KBM-7 (cell line): ENCODE results near the gene CASP9.

Source experiments
- DNase-seq: peaks from one replicate; pipeline ENCODE4 v3.0.0-alpha.2; 2015
- in situ Hi-C: fragments of 300-500 bp; cut with MboI; formaldehyde crosslinking; loops from 2 replicates; pipeline ENCODE4 v1.14.3; 2020; ENCODE audit warnings: low sequenced_read_pairs, low pct_unique_long_range_greater_than_20kb, mixed read lengths

Gene CASP9

DNA sequence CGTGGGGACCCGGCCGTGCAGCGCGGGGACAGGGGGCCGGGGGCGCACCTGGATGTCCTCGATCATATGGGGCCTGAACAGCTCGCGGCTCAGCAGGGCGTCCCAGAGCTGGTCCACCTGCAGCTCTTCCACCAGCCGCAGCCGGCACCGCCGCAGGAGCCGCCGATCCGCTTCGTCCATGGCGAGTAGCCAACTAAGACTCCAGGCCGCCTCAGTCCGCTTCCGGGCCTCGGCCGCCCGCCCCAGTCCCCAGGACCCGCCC lies at the start of gene CASP9:
Gene CASP9, minus strand, starts transcription at position 195 of the 262 bp plus-strand sequence. Its CDS starts 15 bp downstream, at position 180.
- in situ Hi-C loops = no loop called here

DNA sequence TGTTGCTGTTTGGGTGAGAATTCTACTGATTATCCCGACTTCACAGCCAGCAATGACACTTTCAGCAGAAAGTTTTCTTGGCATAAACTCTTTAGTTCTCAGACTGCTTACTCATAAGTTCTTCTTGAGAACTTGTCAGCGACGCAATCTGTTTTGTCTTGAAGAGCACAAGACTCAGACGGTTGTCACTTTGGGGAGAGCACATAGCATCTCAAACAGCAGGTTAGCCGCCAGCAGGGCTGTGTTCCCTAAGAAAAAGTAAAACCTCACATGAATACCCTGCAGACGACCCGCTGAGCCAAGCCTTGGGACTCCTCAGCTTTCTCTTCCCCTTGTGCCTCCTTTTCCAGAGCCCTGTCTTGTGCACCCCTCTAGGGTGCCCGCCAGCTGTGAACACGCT lies 49.5 kb upstream of the CASP9 start:
- no peak for DNase-seq
- in situ Hi-C loops = no loop called here

More for the DNA sequence above, at the start of gene CASP9:
- DNase-seq = no peak

DNA sequence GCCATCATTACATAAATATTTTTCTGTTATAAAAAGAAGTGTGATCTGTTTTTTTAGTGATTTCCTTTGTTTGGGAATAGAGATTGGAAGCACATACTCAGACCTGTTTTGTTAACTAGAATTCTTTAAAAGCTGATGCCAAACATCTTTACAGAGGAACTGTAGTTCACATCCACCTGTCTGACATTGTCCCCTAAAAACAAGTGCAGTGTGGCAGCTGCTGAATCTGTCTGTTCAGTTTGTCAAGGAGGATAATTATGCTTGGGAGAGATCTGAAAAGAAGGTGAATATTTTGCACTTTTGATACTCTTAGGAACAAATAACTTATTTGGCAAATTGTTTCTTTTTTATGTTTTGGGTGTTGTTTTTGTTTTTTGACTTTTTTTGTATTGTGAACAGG lies 47.3 kb upstream of the CASP9 start:
- no peak for DNase-seq
- in situ Hi-C loops = no loop called here

DNA sequence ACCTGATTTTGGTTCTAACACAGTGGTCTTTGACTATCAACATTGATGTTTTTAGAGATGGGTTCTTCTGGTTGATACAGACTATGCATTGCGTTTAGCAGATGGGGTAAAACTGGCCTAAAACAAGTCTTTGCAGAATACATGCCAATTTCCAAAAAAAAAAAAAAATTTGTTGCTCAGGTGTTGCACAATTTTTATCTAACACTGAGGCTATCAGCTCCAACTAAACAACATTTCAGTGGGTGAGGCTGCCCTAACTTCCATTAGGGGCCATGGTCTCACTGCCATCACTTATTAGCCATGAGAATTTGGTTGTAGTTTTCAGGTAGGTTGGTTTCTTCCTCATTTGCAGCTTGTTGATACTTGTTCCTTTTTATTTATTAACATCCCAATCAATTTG lies 46.8 kb upstream of the CASP9 start:
- in situ Hi-C loops = no loop called here
- no peak for DNase-seq

DNA sequence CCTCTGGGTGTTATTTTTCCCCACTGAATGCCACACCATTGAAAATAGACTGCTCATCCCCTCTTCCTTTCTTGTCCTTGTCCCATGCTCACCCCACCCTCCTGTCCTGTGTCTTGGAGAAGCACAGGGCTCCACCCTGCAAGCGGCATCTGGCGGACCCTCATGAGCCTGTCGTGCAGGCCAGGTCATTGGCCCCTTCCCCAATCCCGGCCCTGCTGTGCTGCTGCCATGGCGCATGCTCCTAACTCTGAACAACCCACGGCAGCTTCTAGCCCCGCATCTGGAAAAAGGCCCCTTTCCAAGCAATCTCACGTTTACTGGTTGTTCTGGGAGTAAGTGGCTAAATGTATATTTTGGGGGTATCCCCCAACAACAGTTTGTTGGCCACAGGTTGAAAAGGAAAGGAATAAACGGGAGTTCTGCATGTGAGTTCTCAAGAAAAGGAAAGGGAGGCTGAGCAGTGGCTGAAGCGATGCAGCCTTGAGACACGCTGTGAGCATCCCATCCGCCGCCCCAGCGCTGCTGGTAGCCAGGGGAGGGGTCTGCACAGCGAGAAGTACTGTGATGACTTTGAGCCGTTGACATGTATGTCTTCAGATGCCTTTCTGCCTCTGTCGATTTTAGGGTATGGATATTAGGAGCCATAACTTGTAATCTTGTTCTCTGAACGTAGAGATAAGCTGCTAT lies 44.5 kb upstream of the CASP9 start:
- in situ Hi-C loops = no loop called here
- DNase-seq = no peak

DNA sequence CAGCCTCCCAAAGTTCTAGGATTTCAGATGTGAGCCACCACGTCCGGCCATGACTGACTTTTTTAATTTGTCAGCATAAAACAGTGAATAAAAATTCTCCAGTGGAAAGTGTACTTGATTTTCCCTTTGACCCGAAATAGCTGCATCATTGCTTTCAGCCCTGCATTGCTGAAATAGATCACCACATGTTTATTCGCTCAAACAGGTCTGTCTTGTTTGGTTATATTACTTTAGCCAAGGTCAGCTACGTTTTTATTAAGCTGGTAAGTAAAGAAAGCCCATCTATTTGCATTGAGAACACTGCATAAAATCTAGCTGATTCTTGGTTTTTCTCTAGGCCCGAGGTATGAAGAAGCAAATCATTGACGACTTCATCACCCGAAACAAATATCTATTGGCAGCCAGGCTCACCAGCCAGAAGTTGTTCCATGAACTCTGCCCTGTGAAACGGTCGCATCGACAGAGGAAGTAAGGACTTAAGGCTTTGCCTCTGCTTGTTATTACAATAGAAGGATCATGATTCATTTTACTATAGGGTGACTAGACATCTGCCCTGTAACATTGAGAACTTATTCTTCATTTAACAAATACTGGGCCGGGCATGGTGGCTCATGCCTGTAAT lies 35.3 kb upstream of the CASP9 start:
- in situ Hi-C loops = no loop called here
- no peak for DNase-seq

DNA sequence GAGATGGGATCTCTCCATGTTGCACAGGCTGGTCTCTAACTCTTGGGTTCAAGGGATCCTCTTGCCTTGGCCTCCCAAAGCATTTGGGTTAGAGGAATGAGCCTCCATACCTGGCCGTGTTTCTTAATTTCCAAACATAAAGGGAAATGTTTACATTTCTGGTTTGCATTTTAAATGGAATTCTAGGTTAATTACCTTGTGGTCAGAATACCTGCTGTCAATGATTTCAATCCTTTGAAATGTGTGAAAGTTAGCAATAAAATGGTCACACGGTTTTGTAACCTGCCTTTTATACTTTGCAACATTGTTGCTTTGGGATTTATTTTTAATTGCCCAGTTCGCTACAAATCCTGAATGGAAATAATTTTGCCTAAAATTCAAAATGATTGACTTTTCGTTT lies 34.5 kb upstream of the CASP9 start:
- in situ Hi-C loops = no loop called here
- no peak for DNase-seq

DNA sequence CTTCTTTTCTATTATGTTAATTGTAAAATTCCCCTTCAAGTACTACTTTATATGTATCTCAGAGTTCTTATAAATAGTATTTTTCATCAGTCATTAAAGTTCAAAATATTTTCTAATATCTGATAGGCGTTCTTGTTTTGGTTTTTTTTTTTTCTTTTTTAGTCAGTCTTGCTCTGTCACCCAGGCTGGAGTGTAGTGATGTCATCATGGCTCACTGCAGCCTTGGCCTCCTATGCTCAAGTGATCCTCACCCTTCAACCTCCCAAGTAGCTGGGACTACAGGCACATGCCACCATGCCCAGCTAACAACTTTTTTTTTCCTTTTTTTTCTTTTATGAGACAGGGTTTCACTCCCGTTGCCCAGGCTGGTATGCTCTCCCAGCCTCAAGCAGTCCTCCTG lies 33.6 kb upstream of the CASP9 start:
- in situ Hi-C loops = no loop called here
- no peak for DNase-seq

DNA sequence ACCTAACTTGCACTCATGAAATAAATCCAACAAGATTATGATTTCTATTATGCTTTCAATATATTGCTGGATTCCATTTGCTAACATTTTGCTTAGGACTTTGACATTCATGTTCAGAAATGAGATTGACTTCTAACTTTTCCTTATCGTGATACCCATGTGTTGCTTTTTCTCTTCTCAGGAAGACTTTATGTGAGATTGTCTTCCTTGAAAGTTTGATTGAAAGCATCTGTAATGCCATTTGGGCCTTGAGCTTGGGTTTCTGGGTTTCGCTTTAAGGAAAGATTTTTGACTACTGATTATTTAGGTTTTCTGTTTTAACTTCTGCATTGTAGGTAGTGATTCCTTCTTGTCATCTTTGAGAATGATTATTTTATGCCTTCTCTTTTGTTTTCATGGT lies 33.0 kb upstream of the CASP9 start:
- no peak for DNase-seq
- in situ Hi-C loops = no loop called here

DNA sequence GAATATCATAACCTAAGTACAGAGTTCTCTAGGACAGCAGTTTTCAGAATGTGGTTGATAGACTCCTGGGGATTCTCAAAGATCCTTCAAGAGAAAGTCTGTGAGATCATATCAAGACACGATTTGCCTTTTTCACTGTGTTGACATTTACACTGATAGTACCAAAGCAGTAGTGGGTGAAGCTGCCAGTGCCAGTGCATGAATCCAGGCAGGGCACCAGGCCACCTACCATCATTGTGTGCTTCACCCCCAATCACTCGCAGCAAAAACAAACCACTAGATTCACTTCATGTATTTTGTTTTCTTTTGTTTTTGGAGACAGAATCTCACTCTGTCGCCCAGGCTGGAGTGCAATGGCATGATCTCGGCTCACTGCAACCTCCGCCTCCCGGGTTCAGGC lies 26.6 kb upstream of the CASP9 start:
- no peak for DNase-seq
- in situ Hi-C loops = no loop called here

DNA sequence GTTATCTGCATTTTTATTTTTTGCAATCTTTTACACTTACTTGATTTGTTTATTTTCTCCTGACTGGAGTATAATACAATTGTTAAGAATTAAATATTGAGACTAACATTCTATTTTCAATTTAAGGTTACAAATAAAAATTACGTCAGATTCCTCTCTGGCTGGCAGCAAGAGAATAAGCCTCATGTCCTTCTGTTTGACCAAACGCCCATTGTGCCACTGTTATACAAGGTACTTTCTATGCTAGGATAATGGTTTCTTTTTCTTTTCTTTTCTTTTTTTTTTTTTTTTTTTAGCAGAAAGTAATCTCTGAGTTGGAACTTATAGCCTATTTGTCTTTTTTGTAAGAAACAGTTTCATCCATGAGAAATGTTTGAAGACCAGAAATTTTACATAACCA lies 22.6 kb upstream of the CASP9 start:
- DNase-seq = no peak
- in situ Hi-C loops = no loop called here

DNA sequence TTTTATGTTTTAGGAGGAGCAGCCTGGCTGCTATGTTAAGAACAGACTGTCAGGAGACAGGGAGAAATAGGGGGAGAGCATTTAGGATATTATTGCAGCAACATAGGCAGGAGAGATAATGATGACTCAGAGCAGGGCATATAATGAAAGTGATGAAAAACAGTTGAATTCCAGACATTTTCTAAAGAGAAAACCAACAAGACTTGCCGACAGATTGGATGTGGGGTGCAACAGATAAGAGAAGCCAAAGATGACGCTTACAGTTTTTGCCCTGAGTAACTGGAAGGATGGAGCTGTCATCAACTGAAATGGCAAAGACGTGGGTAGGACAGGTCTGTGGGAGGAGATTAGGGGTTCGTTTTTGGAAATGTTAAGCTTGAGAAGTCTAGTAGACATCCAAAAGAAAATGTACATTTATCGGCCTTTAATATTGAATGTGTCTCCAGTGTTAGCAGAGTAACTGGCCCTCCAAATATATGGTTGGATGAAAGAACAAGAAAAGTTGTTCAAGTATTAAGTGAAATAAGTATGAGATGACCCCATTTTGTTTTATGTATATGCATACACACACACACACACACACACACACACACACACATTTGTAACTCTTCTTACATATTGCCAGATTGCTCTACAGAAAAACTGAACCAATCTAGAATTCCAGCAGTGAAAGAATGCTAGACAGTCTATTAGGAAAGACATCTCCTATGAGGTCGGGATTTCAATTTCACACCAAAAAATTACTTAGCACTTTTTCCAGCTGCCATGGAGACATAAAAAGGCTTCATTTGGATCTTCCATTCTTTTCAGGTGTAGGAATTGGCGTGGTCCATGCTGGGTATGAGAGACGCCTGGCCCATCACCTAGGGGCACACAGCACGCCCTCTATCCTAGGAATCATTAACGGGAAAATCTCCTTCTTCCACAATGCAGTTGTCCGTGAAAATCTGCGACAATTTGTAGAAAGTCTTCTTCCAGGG lies 19.9 kb upstream of the CASP9 start:
- in situ Hi-C loops = no loop called here
- no peak for DNase-seq

DNA sequence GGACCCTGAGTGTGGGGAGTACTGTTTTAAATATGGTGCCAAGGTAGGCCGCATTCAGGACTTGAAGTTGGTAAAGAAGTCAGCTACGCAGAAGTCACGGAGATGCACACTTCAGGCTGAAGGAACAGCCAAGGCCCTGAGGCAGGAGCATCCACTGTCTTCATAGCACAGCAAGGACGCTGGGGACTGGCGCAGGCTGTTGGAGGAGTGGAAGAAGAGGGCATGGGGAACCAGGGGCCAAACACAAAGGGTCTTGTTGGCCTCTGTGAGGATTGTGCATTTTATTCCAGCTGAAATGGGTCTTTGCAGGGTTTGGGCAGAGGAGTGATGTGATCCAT lies 19.2 kb upstream of the CASP9 start:
- no peak for DNase-seq
- in situ Hi-C loops = no loop called here

DNA sequence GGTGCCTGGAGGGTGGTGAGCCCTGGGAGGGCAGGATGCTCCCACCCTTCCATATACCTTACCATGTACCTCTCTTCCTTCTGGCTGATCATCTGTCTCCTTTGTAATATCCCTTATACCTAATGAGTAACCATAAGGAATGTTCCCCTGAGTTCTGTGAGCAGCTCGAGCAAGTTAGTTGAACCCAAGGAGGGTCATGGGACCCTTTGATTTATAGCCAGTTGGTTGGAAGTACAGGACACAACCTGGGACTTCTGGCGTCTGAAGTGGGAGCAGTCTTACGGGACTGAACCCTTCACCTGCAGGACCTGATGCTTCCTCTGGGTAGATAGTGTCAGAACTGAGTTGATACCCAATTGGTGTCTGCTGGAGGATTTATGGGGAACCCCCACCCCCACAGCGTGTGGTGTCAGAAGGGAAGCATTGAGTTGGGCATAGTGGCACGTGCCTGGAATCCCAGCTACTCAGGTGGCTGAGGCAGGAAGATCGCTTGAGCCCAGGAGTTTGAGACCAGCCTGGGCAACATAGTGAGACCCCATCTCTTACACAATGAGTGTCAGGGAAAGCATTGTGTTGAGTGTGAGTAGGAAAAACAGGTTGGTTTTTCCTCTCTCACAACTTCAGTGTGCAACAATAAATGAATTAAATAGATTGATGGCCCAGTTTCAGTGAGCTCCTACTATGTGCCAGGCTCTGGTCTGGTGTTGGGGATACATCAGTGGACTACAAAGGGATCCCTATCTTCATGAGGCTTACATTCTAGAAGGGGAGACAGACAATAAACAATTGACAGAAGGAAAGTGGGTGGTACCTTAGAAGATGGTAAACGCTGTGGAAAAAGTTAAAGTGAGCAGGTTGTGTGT lies 18.6 kb upstream of the CASP9 start:
- in situ Hi-C loops = no loop called here

DNA sequence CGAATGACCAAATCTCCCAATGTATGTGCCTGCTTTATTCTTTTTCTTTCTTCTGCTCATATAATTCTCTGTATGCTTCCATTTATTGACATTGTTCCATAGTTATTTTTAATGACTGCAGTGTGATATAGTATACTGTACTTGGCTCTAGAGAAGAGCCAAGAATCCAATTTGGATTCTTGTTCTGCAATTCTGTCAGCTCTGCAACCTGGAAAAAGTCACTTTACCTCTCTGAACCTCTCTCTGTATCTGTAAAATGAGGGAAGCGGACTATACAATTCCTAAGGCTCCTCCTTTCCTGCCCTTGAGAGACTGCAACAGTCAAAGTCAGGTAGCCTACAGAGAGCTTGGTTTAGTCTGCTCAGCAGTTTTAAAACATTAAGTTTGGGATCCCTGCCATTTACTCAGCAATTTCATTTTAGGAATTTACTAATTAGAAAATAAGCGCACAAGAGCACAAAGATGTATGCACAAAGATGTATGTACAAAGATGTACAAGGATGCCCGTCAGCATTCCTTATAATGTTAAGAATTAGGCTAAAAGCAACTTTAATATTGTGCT lies 17.3 kb upstream of the CASP9 start:
- in situ Hi-C loops = no loop called here
- no peak for DNase-seq

More for the DNA sequence above, 18.6 kb upstream of the CASP9 start:
- DNase-seq = no peak

DNA sequence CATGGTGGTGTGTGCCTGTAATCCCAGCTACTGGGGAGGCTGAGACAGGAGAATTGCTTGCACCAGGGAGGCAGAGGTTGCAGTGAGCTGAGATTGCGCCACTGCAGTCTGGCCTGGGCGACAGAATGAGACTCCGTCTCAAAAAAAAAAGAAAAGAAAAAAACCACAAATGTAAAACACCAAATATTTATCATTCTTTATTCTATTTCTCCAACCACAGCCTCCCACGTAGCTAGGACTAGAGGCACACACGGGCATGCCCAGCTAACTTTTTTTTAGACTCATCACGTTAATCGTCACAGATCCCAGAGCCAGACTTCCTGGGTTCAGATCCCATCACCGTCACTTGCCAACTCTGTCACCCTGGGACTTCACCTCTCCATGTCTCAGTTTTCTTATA lies 16.2 kb upstream of the CASP9 start:
- in situ Hi-C loops = no loop called here

DNA sequence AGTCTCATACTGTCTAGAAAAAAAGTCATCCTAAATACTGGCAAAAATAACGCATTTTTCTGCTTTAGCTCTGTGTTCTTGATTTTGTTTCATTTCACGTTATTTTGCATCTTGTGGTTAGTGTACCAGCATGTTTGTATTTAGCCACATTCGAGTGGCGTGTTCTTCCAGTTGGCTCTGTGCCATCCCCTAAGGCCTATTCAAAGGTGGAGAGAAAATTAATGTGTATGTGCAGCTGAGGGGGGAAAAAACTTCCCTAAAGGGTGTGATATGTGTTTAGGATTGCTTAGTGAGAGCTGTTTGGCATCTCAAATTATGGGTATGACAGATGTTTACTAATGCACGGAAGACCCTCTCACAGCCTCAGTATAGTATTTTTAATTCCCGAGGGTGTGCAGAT lies 14.8 kb upstream of the CASP9 start:
- in situ Hi-C loops = no loop called here
- no peak for DNase-seq

More for the DNA sequence above, 16.2 kb upstream of the CASP9 start:
- no peak for DNase-seq

DNA sequence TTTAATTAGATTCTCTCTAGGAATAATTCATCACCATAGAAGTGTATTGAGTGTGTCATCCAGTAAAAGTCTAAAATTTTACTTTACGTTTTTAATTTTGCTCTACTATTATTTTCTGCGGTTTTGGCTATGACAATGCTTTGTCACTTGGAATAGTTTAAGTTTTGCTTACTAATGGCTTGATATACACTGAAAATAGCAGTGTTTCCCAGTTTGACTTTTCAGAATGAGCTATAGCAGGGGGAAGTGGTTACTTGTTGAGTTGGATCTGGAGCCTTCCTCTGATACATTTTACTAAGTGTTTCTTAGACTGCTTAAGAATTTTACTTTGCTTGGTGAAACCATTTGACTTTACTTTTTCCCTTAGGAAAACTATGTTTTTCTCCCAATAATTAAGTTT lies 7.7 kb upstream of the CASP9 start:
- no peak for DNase-seq
- in situ Hi-C loops = no loop called here

DNA sequence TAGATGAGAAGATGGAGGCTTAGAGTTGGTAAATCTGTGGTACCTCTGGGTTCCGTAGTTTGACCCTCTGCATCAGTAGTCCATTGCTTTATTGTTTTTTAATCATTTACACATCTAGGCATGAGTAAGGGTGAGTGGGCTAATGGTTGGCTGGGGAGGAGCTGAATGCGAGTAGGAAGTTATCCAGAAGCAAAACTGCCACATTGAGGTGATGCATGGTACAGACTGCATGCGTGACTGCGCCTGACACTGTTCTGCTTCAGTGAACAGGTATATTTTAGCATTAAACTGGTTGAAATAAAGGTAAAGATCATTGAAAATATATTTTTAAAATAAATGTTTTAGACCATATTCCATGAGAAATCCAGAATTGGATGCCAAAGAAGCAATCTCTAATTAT lies 7.0 kb upstream of the CASP9 start:
- no peak for DNase-seq
- in situ Hi-C loops = no loop called here
